Activated CD4-positive, alpha-beta T cell treated with anti-CD3 and anti-CD28 coated beads for 36 hours (primary cell): Measurements from ENCODE around the gene KLF6. TPM values are rescaled to one million over a fixed set of nuclear protein-coding genes. Genes with fewer than 3 reads are reported as not detected.

Experiments
- ATAC-seq: fragments of 200-7000 bp; cut with Tn5 transposase; one replicate; pipeline ENCODE4 v1.10.0; 2021; ENCODE audit warnings: mild to moderate bottlenecking, moderate library complexity
- CTCF ChIA-PET: fragments of 350-600 bp; sonication (Branson Sonifier 250); formaldehyde crosslinking; loops from one replicate; lab custom pipeline; 2021; ENCODE audit warnings: antibody characterized with exemption; lab: Charles Lee
- POLR2A ChIA-PET: fragments of 350-600 bp; sonication (Branson Sonifier 250); formaldehyde crosslinking; loops from one replicate; lab custom pipeline; 2021; ENCODE audit warnings: antibody characterized with exemption, inconsistent platforms; lab: Charles Lee
- DNase-seq: peaks from one replicate; pipeline ENCODE4 v3.0.0-alpha.2; 2020
- H3K27ac Mint-ChIP-seq: one replicate; pipeline ENCODE4 v1.8.0; 2021; ENCODE audit warnings: mixed read lengths
- H3K27me3 Mint-ChIP-seq: one replicate; pipeline ENCODE4 v1.8.0; 2021; ENCODE audit warnings: mixed read lengths
- H3K36me3 Mint-ChIP-seq: one replicate; pipeline ENCODE4 v1.8.0; 2021; ENCODE audit warnings: low read depth, mixed read lengths
- H3K4me1 Mint-ChIP-seq: one replicate; pipeline ENCODE4 v1.8.0; 2021; ENCODE audit warnings: mixed read lengths
- H3K4me3 Mint-ChIP-seq: one replicate; pipeline ENCODE4 v1.8.0; 2021; ENCODE audit warnings: mild to moderate bottlenecking, moderate library complexity, mixed read lengths
- H3K9me3 Mint-ChIP-seq: one replicate; pipeline ENCODE4 v1.8.0; 2021; ENCODE audit warnings: low read depth, mixed read lengths
- intact Hi-C, 2 experiments: fragments of 100-400 bp; cut with DNase I in 1 of 2; cut with micrococcal nuclease in 1 of 2; formaldehyde crosslinking; loops; one replicate each; pipeline versions ENCODE4 v1.14.2 to v1.15.1; 2022 to 2024; cut with DNase I, micrococcal nuclease
- total RNA-seq, 2 experiments: library from RNA; stranded (reverse); gene quantifications; one replicate each; pipeline ENCODE4 v1.2.3, GENCODE V29; 2021

The KLF6 gene
- 100 to 1,000 TPM; 107 to 114 TPM for total RNA-seq

DNA sequence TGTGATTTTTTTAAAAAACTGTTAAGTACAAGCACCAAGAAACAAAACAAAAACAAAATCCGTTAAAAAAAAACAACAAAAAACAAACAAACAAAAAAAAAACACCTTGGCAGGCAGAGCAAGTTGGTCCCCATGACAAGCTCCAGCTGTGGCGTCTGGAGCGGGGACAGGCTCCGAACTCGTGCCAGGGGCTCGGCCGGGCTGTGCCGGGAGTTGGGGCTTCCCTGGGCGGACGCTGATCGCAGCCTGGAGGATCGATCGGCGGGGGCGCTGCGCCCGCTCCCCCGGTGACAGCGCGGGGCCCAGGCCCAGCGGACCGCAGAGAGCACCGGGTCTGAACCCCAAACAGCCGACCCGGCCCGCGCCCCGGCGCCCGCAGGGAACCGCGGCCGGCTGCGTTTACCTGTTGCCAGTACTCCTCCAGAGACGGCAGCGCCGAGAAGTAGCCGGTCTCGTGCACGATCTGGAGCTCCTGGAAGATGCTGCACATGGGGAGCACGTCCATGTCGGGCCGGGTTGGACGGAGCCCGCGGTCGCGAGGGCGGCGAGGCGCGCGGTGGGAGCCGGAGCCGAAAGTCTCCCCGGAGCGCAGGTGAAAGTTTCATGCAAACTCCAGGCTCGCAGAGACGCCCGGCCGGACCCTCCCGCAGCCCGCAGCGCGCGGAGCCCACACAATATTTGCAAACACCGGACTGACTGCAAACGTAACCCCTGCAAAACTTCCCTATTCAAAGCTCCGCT is at the start of gene KLF6:
Gene KLF6 (minus strand): TSS at position 700 of the 741 bp plus-strand sequence. CDS start 195 bp downstream, at position 505.
- Mint-ChIP-seq H3K27me3 (no peaks in the 10 kb centered on the region), H3K27ac (peak within 1 kb of the TSS; percentile 97), H3K36me3 (peaks cover 50% of the 10 kb centered on the region), H3K4me3 (peak within 1 kb of the TSS; percentile 82), H3K9me3 (peaks cover 3% of the 10 kb centered on the region), H3K4me1 (peaks cover 38% of the 10 kb centered on the region)
- CTCF ChIA-PET = interaction anchor here (0.7 to 1.7 kb wide), 6 partner anchors 11 to 90 kb away, joined by 3 to 8 read pairs (median 3); no protein-coding TSS in a partner anchor
- intact Hi-C loops = loop anchor here (1.0 to 5.0 kb wide), 11 partner anchors 20 to 868 kb away; no protein-coding TSS in a partner anchor
- POLR2A ChIA-PET = interaction anchor here (0.6 to 6.8 kb wide), 26 partner anchors 8 to 587 kb away, joined by 3 to 165 read pairs (median 7); no protein-coding TSS in a partner anchor
- DNase-seq = peak; percentile 66
- ATAC-seq = peak; percentile 2

- no peak overlapping the region for H3K27ac Mint-ChIP-seq
- DNase-seq (no peak), ATAC-seq (no peak)
- H3K4me1 Mint-ChIP-seq = peaks cover 74% of the 10 kb centered on the region
- no peaks in the 10 kb centered on the region for H3K9me3 Mint-ChIP-seq
- POLR2A ChIA-PET = no interaction called here
- CTCF ChIA-PET = interaction anchor here (1.2 kb wide), 1 partner anchor 13 kb away, joined by 4 read pairs; no protein-coding TSS in a partner anchor
- intact Hi-C loops = no loop called here
- no peaks in the 10 kb centered on the region for H3K27me3 Mint-ChIP-seq
- no peak overlapping the region for H3K4me3 Mint-ChIP-seq
- no peaks in the 10 kb centered on the region for H3K36me3 Mint-ChIP-seq
These were observed 49.4 kb upstream of the KLF6 start for GRCh38 chr10:3834404-3834803.

DNA sequence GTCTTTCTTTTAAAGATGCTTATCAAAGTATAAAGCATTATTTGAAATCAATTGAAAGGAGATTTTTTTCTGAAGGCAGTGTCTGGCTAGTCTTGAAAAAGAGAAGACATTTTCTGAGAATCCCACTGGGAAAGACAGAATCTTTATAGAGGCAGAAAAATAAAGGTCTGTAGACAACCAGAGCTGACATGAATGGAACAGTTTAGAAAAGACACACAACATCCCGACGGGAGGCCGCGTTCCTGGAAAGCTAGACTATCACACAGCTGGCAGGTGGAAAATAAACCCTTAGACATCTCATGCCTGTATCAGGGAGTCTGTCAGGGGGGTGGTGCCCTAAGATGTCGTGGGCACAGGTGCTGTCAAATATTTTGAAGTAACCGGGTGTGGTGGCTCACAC is 48.0 kb upstream of the KLF6 start:
- POLR2A ChIA-PET = no interaction called here

DNA sequence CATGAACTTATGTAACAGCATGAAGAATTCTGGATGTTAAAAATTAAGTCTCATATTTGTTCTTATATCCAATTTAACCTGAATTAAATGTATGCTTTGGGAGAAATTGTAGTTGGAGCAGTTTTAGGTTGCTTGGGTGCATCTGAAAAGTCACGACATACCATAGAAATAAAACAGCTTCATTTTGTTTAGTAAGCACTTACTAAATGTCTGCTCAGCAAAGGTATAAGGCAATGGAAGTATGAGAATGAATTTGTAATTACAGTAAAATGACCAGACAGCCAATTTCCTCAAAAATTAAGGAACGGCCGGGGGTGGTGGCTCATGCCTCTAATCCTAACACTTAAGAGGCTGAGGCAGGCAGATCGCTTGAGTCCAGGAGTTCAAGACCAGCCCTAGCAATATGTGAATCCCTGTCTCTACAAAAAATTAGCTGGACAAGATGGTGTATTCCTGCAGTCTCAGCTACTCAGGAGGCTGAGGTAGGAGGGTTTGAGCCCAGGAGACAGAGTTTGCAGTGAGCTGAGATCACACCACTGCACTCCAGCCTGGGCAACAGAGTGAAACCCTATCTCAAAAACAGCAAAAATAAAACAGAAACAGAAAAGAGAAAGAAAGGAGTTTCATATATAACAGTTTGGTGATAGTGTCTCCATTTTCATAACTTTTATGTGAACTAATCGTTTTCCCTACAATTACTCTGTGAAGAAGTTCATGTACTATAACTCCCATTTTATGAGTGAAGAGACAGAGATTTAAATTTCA is 47.2 kb upstream of the KLF6 start:
- intact Hi-C loops = no loop called here
- POLR2A ChIA-PET = interaction anchor here (0.6 to 0.8 kb wide), 2 partner anchors 22 to 799 kb away, joined by 4 to 5 read pairs; no protein-coding TSS in a partner anchor

More for the DNA sequence above, 48.0 kb upstream of the KLF6 start:
- intact Hi-C loops = no loop called here
- CTCF ChIA-PET = no interaction called here
- H3K27me3 Mint-ChIP-seq = no peaks in the 10 kb centered on the region
- no peak overlapping the region for H3K4me3 Mint-ChIP-seq
- no peaks in the 10 kb centered on the region for H3K36me3 Mint-ChIP-seq
- no peaks in the 10 kb centered on the region for H3K9me3 Mint-ChIP-seq
- DNase-seq = no peak
- peaks cover 77% of the 10 kb centered on the region for H3K4me1 Mint-ChIP-seq
- ATAC-seq = no peak
- peak overlapping the region; percentile 45 for H3K27ac Mint-ChIP-seq

GRCh38 chr10:3831608-3832007 is 46.6 kb upstream of the KLF6 start:
- Mint-ChIP-seq H3K27ac (peak overlapping the region; percentile 45), H3K4me3 (no peak overlapping the region), H3K4me1 (peaks cover 79% of the 10 kb centered on the region), H3K36me3 (no peaks in the 10 kb centered on the region), H3K27me3 (no peaks in the 10 kb centered on the region), H3K9me3 (no peaks in the 10 kb centered on the region)
- ChIA-PET CTCF (interaction anchor here (0.6 to 0.8 kb wide), 2 partner anchors 7 to 21 kb away, joined by 3 read pairs; no protein-coding TSS in a partner anchor), POLR2A (interaction anchor here (0.8 kb wide), 1 partner anchor 21 kb away, joined by 4 read pairs; no protein-coding TSS in a partner anchor)
- no peak for DNase-seq
- intact Hi-C loops = no loop called here
- no peak for ATAC-seq

More for the DNA sequence above, 47.2 kb upstream of the KLF6 start:
- DNase-seq (no peak), ATAC-seq (peak; percentile 34)
- Mint-ChIP-seq H3K27ac (peak overlapping the region; percentile 45), H3K4me1 (peaks cover 80% of the 10 kb centered on the region), H3K36me3 (no peaks in the 10 kb centered on the region), H3K27me3 (no peaks in the 10 kb centered on the region), H3K9me3 (no peaks in the 10 kb centered on the region), H3K4me3 (no peak overlapping the region)
- CTCF ChIA-PET = interaction anchor here (0.6 to 0.8 kb wide), 2 partner anchors 8 to 22 kb away, joined by 3 read pairs; no protein-coding TSS in a partner anchor

DNA sequence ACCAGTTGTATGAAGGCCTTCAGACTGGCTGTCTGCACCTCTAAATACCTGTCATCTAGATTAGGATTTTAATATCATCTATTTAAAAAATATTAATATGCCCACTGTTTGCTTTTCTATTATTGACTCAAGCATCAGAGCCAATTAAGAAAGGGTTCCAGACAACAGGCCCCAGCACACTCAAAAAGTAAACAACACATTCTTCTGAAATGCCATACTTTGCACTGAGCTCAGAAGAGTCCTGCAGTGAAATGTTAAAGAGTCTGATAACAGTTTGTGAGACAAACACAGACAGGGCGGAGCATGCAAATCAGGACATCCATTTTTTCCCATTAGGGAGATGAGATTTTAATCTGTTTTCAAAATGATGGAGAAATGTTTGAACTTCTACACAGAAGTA is 45.9 kb upstream of the KLF6 start:
- Mint-ChIP-seq H3K36me3 (no peaks in the 10 kb centered on the region), H3K4me3 (no peak overlapping the region), H3K9me3 (no peaks in the 10 kb centered on the region), H3K4me1 (peaks cover 73% of the 10 kb centered on the region), H3K27me3 (no peaks in the 10 kb centered on the region), H3K27ac (no peak overlapping the region)
- ChIA-PET POLR2A (no interaction called here), CTCF (interaction anchor here (0.6 kb wide), 1 partner anchor 11 kb away, joined by 3 read pairs; no protein-coding TSS in a partner anchor)
- no peak for DNase-seq
- intact Hi-C loops = no loop called here
- no peak for ATAC-seq

DNA sequence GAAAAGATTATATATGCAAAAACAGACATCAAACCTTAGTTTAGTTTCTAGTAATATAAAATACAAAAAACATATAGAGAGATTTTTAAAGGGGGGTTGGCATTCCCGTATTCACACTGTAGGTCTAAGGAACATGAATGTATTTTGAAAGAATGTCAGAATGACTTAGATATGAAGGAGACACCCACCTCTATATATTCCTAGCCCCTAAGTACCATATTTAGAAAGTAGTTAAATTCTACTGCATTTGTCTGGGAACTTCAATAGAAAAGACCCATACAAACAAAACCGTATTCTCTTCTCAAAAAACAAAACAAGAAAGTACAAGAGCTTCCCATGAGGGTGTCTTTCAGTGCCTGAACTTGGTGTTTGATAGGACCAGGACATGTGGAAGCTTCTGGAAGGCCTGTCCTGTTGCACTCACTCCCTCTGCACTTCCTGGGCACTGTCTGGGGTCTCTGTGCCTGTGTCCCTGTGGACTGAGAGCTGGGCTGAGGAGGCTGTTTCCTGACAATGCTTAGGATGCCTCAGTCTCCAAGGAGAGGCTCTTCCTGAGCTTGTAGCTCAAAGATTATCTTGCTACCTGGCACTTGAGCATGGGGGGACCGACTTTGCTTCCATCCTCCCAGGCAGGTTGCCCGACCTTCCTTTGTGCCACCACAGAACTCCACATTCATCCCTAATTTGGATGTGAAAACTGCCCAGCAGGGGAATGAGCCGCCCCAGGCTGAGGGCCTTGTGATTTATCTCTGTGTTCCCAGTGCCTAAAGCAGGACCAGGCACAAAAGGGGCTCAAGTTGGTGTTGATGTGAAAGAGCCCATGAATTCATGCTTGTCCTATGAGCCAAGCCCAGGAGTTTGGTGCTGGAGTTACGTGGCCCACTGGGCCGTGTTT is 44.4 kb upstream of the KLF6 start:
- ChIA-PET POLR2A (interaction anchor here (0.6 to 2.3 kb wide), 11 partner anchors 11 to 53 kb away, joined by 3 to 26 read pairs (median 6); partner anchors contain the start of gene KLF6), CTCF (interaction anchor here (0.6 to 1.8 kb wide), 11 partner anchors 14 to 780 kb away, joined by 3 to 9 read pairs (median 4); partner anchors contain the start of gene KLF6)
- Mint-ChIP-seq H3K9me3 (no peaks in the 10 kb centered on the region), H3K27ac (peak overlapping the region; percentile 98), H3K27me3 (no peaks in the 10 kb centered on the region), H3K4me1 (peaks cover 63% of the 10 kb centered on the region), H3K36me3 (no peaks in the 10 kb centered on the region), H3K4me3 (peak overlapping the region; percentile 56)
- DNase-seq (no peak), ATAC-seq (no peak)
- intact Hi-C loops = loop anchor here in 1 of 2 experiments (1.0 to 2.0 kb wide), 2 partner anchors 23 to 45 kb away; no protein-coding TSS in a partner anchor

DNA sequence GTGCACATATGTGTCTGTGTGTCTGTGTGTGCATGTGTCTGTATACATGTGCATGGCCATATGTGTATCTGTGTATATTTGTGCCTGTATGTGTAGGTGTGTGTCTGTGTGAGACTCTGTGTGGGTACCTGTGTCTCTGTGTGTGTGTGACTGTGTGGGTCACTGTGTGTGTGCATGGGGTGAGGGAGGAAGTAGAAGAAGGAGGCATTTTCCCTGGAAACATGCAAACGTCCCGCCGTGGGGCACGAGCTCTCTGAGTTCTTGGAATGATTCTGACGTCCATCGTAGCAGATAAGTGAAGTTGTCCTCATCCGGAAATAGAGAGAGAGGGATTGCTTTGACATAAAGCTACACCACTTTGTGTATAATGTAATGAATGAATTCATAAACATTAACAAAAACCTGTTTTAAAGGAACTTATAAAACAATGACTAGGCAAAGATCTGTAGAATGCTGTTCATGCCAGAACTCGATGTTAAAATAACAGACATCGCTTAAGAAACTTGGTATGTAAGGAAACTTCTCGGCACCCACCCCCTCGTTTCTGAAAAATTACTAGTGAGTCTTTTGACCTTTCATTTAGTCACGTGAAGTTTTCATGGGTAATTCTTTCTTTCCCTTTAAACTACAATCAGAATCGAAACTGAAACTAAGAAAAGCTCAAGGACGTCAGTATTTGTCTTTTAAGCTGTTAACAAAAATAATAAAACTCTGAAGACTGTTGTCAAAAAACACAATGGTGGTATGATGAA is 43.6 kb upstream of the KLF6 start:
- H3K9me3 Mint-ChIP-seq = no peaks in the 10 kb centered on the region
- ChIA-PET POLR2A (interaction anchor here (0.6 to 2.3 kb wide), 11 partner anchors 10 to 52 kb away, joined by 3 to 26 read pairs (median 6); partner anchors contain the start of gene KLF6), CTCF (interaction anchor here (0.6 to 1.8 kb wide), 11 partner anchors 12 to 780 kb away, joined by 3 to 9 read pairs (median 4); no protein-coding TSS in a partner anchor)
- DNase-seq = peak; percentile 77
- H3K27me3 Mint-ChIP-seq = no peaks in the 10 kb centered on the region
- peak overlapping the region; percentile 56 for H3K4me3 Mint-ChIP-seq
- H3K4me1 Mint-ChIP-seq = peaks cover 63% of the 10 kb centered on the region
- H3K36me3 Mint-ChIP-seq = no peaks in the 10 kb centered on the region
- intact Hi-C loops = loop anchor here (1.0 to 2.0 kb wide), 7 partner anchors 17 to 46 kb away; partner anchors contain the start of gene KLF6 (in 1 of the 2)
- peak overlapping the region; percentile 98 for H3K27ac Mint-ChIP-seq
- peak; percentile 62 for ATAC-seq

DNA sequence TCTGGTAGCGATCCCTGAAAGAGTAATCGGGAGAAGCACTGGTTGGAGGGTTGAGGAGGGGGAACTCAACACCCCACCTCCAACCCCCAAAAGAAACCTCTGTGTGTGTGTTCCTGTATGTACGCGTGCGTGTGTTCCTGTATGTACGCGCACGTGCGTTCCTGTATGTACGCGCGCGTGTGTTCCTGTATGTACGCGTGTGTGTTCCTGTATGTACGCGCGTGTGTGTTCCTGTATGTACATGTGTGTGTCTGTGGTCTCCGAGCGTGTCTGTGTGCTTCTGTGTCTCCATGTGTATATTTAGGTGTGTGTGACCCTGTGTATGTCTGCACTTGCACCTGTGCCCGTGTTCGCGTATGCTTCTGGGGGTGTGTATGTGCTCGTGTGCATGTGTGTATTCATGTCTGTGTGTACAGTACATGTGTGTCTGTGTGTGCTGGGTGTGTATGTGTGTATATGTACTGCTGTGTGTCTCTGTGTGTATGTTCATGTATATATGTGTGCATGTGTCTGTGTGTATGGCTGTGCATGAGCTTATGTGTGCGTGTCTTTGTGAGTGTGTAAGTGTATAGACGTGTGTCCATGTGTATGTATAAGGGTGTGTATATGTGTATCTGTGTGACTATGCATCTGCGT is 42.9 kb upstream of the KLF6 start:
- H3K4me1 Mint-ChIP-seq = peaks cover 59% of the 10 kb centered on the region
- H3K27ac Mint-ChIP-seq = peak overlapping the region; percentile 98
- ATAC-seq = no peak

More for the DNA sequence above, 42.9 kb upstream of the KLF6 start:
- intact Hi-C loops = loop anchor here (1.0 to 2.0 kb wide), 6 partner anchors 17 to 47 kb away; partner anchors contain the start of gene KLF6 (in 1 of the 2)
- Mint-ChIP-seq H3K36me3 (no peaks in the 10 kb centered on the region), H3K27me3 (no peaks in the 10 kb centered on the region), H3K9me3 (no peaks in the 10 kb centered on the region), H3K4me3 (peak overlapping the region; percentile 56)
- ChIA-PET POLR2A (interaction anchor here (0.8 to 2.3 kb wide), 6 partner anchors 17 to 51 kb away, joined by 3 to 26 read pairs (median 7); partner anchors contain the start of gene KLF6), CTCF (interaction anchor here (0.9 to 1.8 kb wide), 2 partner anchors 11 to 12 kb away, joined by 4 to 5 read pairs; no protein-coding TSS in a partner anchor)
- DNase-seq = no peak
